HCT116 (cell line): ENCODE measurements around the gene RGS19.

Experiments
- CTCF ChIP-seq, 3 experiments: fragments of 200-600 bp in 1 of 3; sonication (generic) in 1 of 3; IDR thresholded peaks in 2 of 3; conservative IDR thresholded peaks in 1 of 3; 2 replicates each; pipeline ENCODE4 v1.5.1; 2012 to 2017; ENCODE audit warnings: low read depth in 2 of 3, low read length in 2 of 3, antibody characterized with exemption in 1 of 3, borderline replicate concordance in 1 of 3, control low read depth in 1 of 3, mild to moderate bottlenecking in 1 of 3, mixed read lengths in 1 of 3, mixed run types in 1 of 3, moderate library complexity in 1 of 3; ENCODE audit not compliant: insufficient read depth in 1 of 3
- ELF1 ChIP-seq: IDR thresholded peaks from 2 replicates; pipeline ENCODE4 v1.6.1; 2012; ENCODE audit warnings: low read depth, borderline replicate concordance
- POLR2A ChIP-seq: IDR thresholded peaks from 2 replicates; pipeline ENCODE4 v1.7.0; 2011; ENCODE audit warnings: borderline replicate concordance; ENCODE audit not compliant: insufficient read depth, insufficient read length; ENCODE audit errors: extremely low read depth
- POLR2AphosphoS5 ChIP-seq: IDR thresholded peaks from 2 replicates; pipeline ENCODE4 v1.6.1; 2011; ENCODE audit warnings: mild to moderate bottlenecking, low read depth, low read length, moderate library complexity
- SP1 ChIP-seq: IDR thresholded peaks from 2 replicates; pipeline ENCODE4 v1.6.1; 2012; ENCODE audit warnings: low read depth
- TF ChIP-seq, protein P1 (sequence below): IDR thresholded peaks from 2 replicates; pipeline ENCODE4 v1.6.1; 2012; ENCODE audit warnings: low read depth

GRCh38 chr20:64098471-64099013 is 19.2 kb upstream of the RGS19 start:
- TF ChIP-seq, protein P1, sequence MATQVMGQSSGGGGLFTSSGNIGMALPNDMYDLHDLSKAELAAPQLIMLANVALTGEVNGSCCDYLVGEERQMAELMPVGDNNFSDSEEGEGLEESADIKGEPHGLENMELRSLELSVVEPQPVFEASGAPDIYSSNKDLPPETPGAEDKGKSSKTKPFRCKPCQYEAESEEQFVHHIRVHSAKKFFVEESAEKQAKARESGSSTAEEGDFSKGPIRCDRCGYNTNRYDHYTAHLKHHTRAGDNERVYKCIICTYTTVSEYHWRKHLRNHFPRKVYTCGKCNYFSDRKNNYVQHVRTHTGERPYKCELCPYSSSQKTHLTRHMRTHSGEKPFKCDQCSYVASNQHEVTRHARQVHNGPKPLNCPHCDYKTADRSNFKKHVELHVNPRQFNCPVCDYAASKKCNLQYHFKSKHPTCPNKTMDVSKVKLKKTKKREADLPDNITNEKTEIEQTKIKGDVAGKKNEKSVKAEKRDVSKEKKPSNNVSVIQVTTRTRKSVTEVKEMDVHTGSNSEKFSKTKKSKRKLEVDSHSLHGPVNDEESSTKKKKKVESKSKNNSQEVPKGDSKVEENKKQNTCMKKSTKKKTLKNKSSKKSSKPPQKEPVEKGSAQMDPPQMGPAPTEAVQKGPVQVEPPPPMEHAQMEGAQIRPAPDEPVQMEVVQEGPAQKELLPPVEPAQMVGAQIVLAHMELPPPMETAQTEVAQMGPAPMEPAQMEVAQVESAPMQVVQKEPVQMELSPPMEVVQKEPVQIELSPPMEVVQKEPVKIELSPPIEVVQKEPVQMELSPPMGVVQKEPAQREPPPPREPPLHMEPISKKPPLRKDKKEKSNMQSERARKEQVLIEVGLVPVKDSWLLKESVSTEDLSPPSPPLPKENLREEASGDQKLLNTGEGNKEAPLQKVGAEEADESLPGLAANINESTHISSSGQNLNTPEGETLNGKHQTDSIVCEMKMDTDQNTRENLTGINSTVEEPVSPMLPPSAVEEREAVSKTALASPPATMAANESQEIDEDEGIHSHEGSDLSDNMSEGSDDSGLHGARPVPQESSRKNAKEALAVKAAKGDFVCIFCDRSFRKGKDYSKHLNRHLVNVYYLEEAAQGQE = no peak
- TF ChIP-seq CTCF (IDR thresholded peaks at IDR 0.05 in 2 of 3, conservative IDR thresholded peaks at IDR 0.05 in 1 of 3; ENCODE audit: borderline replicate concordance in 1 of 3, insufficient read depth in 1 of 3, low read depth in 2 of 3, low read length in 2 of 3) (no peak), POLR2AphosphoS5 (no peak), POLR2A (no peak), ELF1 (no peak), SP1 (no peak)
